HCT116 (cell line): ENCODE data around the gene CFDP1. TPM values are rescaled to one million over a fixed set of nuclear protein-coding genes. Genes with fewer than 3 reads are reported as not detected.

Source experiments
- ATAC-seq: fragments of 200-7000 bp; cut with Tn5 transposase; 2 replicates; pipeline ENCODE4 v1.9.1; 2020; ENCODE audit warnings: mild to moderate bottlenecking, moderate library complexity
- BruUV-seq: library from RNA; stranded (reverse); fragments of 400-500 nt; replicated peaks from 2 replicates; lab custom pipeline; 2021; lab: Mats Ljungman, UMichigan
- CTCF ChIA-PET: fragments of 300-600 bp; sonication (Branson Sonifier 250); formaldehyde crosslinking; loops from one replicate; lab custom pipeline; 2021; ENCODE audit warnings: antibody characterized with exemption; lab: Charles Lee
- POLR2A ChIA-PET: fragments of 300-600, 350-600 bp; sonication (Branson Sonifier 250); formaldehyde crosslinking; loops from one replicate; lab custom pipeline; 2021; ENCODE audit warnings: antibody characterized with exemption; lab: Charles Lee
- RAD21 ChIA-PET, 2 experiments: fragments of 300-600 bp; sonication (Branson Sonifier 250); formaldehyde crosslinking; loops; one replicate each; lab custom pipeline; 2023; ENCODE audit warnings: low total read pairs in 2 of 2; ENCODE audit not compliant: uncharacterized antibody in 2 of 2, unreplicated experiment in 2 of 2, low non-redundant PET in 1 of 2; lab: Charles Lee
- DNase-seq: peaks from one replicate; pipeline ENCODE4 v3.0.0-alpha.2; 2010; ENCODE audit warnings: low read depth, low spot score
- H2AFZ ChIP-seq: fragments of 200-600 bp; shearing (Covaris generic), sonication (generic); 2 replicates; pipeline ENCODE4 v1.6.1; 2017; ENCODE audit warnings: low read depth, mixed run types, mixed read lengths, antibody characterized with exemption, low read length; ENCODE audit not compliant: poor library complexity, severe bottlenecking
- H3K27ac ChIP-seq: 2 replicates; pipeline ENCODE4 v1.5.1; 2012; ENCODE audit warnings: low read depth, low read length
- H3K27me3 ChIP-seq: fragments of 200-600 bp; sonication (generic); 2 replicates; pipeline ENCODE4 v1.6.1; 2016; ENCODE audit warnings: mixed run types, low read length, mixed read lengths; ENCODE audit not compliant: insufficient read depth
- H3K36me3 ChIP-seq, 2 experiments: fragments of 200-500 bp in 1 of 2; fragments of 200-600 bp in 1 of 2; sonication (Bioruptor generic) in 1 of 2; sonication (generic) in 1 of 2; 2 replicates each; pipeline versions ENCODE4 v1.5.1 to v1.6.1; 2014 to 2016; ENCODE audit warnings: low read length in 2 of 2, inconsistent platforms in 1 of 2, mixed read lengths in 1 of 2, mixed run types in 1 of 2; ENCODE audit not compliant: insufficient read depth in 2 of 2, control insufficient read depth in 1 of 2
- H3K4me1 ChIP-seq, 2 experiments: fragments of 200-600 bp in 1 of 2; sonication (generic) in 1 of 2; 2 replicates each; pipeline versions ENCODE4 v1.5.1 to v1.6.1; 2012 to 2017; ENCODE audit warnings: low read length in 2 of 2, inconsistent platforms in 1 of 2, mild to moderate bottlenecking in 1 of 2, mixed read lengths in 1 of 2, mixed run types in 1 of 2, moderate library complexity in 1 of 2; ENCODE audit not compliant: insufficient read depth in 2 of 2, control insufficient read depth in 1 of 2
- H3K4me2 ChIP-seq: fragments of 200-600 bp; sonication (generic); 2 replicates; pipeline ENCODE4 v1.6.1; 2017; ENCODE audit warnings: mixed run types, low read length, mixed read lengths
- H3K4me3 ChIP-seq, 2 experiments: fragments of 200-600 bp in 1 of 2; sonication (generic) in 1 of 2; replicated peaks in 1 of 2; 2 replicates each; pipeline ENCODE4 v1.5.1; 2011 to 2016; ENCODE audit warnings: low read length in 2 of 2, control low read depth in 1 of 2, low read depth in 1 of 2, mild to moderate bottlenecking in 1 of 2, mixed read lengths in 1 of 2, mixed run types in 1 of 2
- H3K79me2 ChIP-seq: fragments of 200-600 bp; sonication (generic); 2 replicates; pipeline ENCODE4 v1.6.1; 2017; ENCODE audit warnings: mild to moderate bottlenecking, mixed run types, low read length, moderate library complexity, mixed read lengths; ENCODE audit not compliant: insufficient read depth
- H3K9ac ChIP-seq: fragments of 200-600 bp; sonication (generic); 2 replicates; pipeline ENCODE4 v1.6.1; 2016; ENCODE audit warnings: low read length, mixed read lengths
- H3K9me2 ChIP-seq: fragments of 200-600 bp; sonication (generic), shearing (Covaris generic); 2 replicates; pipeline ENCODE4 v1.6.1; 2017; ENCODE audit warnings: mixed run types, mild to moderate bottlenecking, moderate library complexity; ENCODE audit not compliant: insufficient read depth
- H3K9me3 ChIP-seq, 2 experiments: fragments of 200-500 bp in 1 of 2; fragments of 200-600 bp in 1 of 2; sonication (Bioruptor generic) in 1 of 2; sonication (generic) in 1 of 2; 2 replicates each; pipeline ENCODE4 v1.6.1; 2014 to 2017; ENCODE audit warnings: low read length in 2 of 2, mixed read lengths in 2 of 2, inconsistent platforms in 1 of 2, low read depth in 1 of 2, mild to moderate bottlenecking in 1 of 2, mixed run types in 1 of 2, moderate library complexity in 1 of 2; ENCODE audit not compliant: control insufficient read depth in 1 of 2, insufficient read depth in 1 of 2
- H4K20me1 ChIP-seq: fragments of 200-600 bp; sonication (generic), shearing (Covaris generic); 2 replicates; pipeline ENCODE4 v1.6.1; 2017; ENCODE audit warnings: mixed run types, mild to moderate bottlenecking, moderate library complexity; ENCODE audit not compliant: insufficient read depth
- CBX3 ChIP-seq: IDR thresholded peaks from 2 replicates; pipeline ENCODE4 v1.6.1; 2012; ENCODE audit warnings: low read depth
- CEBPB ChIP-seq: IDR thresholded peaks from 2 replicates; pipeline ENCODE4 v1.6.1; 2012; ENCODE audit warnings: low read depth
- ELF1 ChIP-seq: IDR thresholded peaks from 2 replicates; pipeline ENCODE4 v1.6.1; 2012; ENCODE audit warnings: low read depth, borderline replicate concordance
- EZH2phosphoT487 ChIP-seq: fragments of 200-600 bp; IDR thresholded peaks from 2 replicates; pipeline ENCODE4 v1.6.1; 2018; ENCODE audit warnings: antibody characterized with exemption, borderline replicate concordance
- FOSL1 ChIP-seq: IDR thresholded peaks from 2 replicates; pipeline ENCODE4 v1.6.1; 2012; ENCODE audit warnings: low read depth
- RAD21 ChIP-seq: IDR thresholded peaks from 2 replicates; pipeline ENCODE4 v1.6.1; 2012; ENCODE audit warnings: low read depth, mild to moderate bottlenecking
- SP1 ChIP-seq: IDR thresholded peaks from 2 replicates; pipeline ENCODE4 v1.6.1; 2012; ENCODE audit warnings: low read depth
- SRF ChIP-seq: IDR thresholded peaks from 2 replicates; pipeline ENCODE4 v1.6.1; 2012; ENCODE audit warnings: low read depth
- TCF7L2 ChIP-seq: IDR thresholded peaks from 2 replicates; pipeline ENCODE4 v1.7.0; 2011; ENCODE audit warnings: borderline replicate concordance, inconsistent platforms; ENCODE audit not compliant: insufficient read depth, insufficient read length; ENCODE audit errors: extremely low read depth
- intact Hi-C: fragments of 100-400 bp; cut with micrococcal nuclease; formaldehyde crosslinking; loops from 2 replicates; pipeline ENCODE4 v1.10.0; 2022
- total RNA-seq: library from RNA; stranded (reverse); gene quantifications from one replicate; pipeline ENCODE4 v1.2.1, GENCODE V29; 2021; ENCODE audit not compliant: unreplicated experiment
- TF ChIP-seq, protein P1 (sequence below): IDR thresholded peaks from 2 replicates; pipeline ENCODE4 v1.6.1; 2012
- TF ChIP-seq, protein P2 (sequence below), 3 experiments: fragments of 200-600 bp in 1 of 3; sonication (generic) in 1 of 3; IDR thresholded peaks in 2 of 3; conservative IDR thresholded peaks in 1 of 3; 2 replicates each; pipeline ENCODE4 v1.5.1; 2012 to 2017; ENCODE audit warnings: low read depth in 2 of 3, low read length in 2 of 3, antibody characterized with exemption in 1 of 3, borderline replicate concordance in 1 of 3, control low read depth in 1 of 3, mild to moderate bottlenecking in 1 of 3, mixed read lengths in 1 of 3, mixed run types in 1 of 3, moderate library complexity in 1 of 3; ENCODE audit not compliant: insufficient read depth in 1 of 3

Gene CFDP1
- total RNA-seq, 1 experiment from 2014 or later: 45.3 TPM

DNA sequence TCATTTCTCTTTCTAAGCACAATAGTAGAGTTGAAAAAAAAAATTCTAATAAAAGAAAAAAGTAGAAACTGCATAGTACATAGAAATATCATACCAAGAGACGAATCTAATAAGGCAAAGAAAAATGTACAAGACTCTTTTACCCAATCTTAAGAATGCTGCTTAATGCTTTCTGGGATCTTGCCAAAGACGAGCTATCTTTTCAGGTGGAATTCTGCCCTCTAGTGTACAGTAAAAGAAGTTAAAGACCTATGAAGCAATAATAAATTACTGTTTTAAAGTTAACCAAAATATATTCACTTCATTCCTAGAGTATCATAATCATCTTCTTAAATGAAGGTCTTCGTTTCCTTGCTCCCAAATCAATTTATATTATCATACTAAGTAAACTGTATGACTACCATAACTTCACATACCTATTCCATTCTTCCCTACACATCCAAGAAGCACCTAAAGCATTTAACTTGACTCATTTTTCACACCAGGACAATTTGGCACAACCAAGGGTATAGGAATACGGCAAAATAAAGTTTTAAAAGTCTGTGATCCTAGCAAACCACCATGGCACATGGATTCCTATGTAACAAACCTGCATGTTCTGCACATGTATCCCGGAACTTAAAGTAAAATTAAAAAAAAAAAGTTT, 47.7 kb downstream of the CFDP1 start:
- Histone ChIP-seq H3K9ac (no peak overlapping the region), H3K4me1 (peaks cover 3 to 4% of the 10 kb centered on the region in 2 experiments; a peak in 1 of 4 replicates), H3K4me3 (no peak overlapping the region), H3K9me3 (no peaks in the 10 kb centered on the region), H2AFZ (no peak overlapping the region), H3K27ac (no peak overlapping the region), H3K79me2 (0 out of 2 replicates have a peak, but pooled peaks cover 2% of the 10 kb centered on the region), H4K20me1 (no peaks in the 10 kb centered on the region), H3K27me3 (no peaks in the 10 kb centered on the region), H3K36me3 (peaks cover 4 to 9% of the 10 kb centered on the region in 2 experiments; a peak in 1 of 4 replicates), H3K4me2 (no peak overlapping the region)
- CTCF ChIA-PET: interaction anchor here (0.6 to 3.6 kb wide), 26 partner anchors 8 to 186 kb away, joined by 3 to 48 read pairs (median 4); no protein-coding TSS in a partner anchor
- POLR2A ChIA-PET: interaction anchor here (1.0 to 1.1 kb wide), 4 partner anchors 80 to 186 kb away, joined by 3 to 4 read pairs (median 4); partner anchors contain the start of gene BCAR1
- intact Hi-C loops: loop anchor here (1.0 kb wide), 3 partner anchors 140 to 186 kb away; no protein-coding TSS in a partner anchor
- TF ChIP-seq CBX3 (no peak), EZH2phosphoT487 (no peak), RAD21 (peak; percentile 97), ELF1 (no peak), FOSL1 (0 out of 2 replicates have a peak, but pooled peaks have one; percentile 8), SRF (no peak), TCF7L2 (no peak), CEBPB (peak; percentile 57; the same call in 1 of the 2 replicates), SP1 (no peak)
- TF ChIP-seq, protein P1, sequence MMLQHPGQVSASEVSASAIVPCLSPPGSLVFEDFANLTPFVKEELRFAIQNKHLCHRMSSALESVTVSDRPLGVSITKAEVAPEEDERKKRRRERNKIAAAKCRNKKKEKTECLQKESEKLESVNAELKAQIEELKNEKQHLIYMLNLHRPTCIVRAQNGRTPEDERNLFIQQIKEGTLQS: no peak
- TF ChIP-seq, protein P2, sequence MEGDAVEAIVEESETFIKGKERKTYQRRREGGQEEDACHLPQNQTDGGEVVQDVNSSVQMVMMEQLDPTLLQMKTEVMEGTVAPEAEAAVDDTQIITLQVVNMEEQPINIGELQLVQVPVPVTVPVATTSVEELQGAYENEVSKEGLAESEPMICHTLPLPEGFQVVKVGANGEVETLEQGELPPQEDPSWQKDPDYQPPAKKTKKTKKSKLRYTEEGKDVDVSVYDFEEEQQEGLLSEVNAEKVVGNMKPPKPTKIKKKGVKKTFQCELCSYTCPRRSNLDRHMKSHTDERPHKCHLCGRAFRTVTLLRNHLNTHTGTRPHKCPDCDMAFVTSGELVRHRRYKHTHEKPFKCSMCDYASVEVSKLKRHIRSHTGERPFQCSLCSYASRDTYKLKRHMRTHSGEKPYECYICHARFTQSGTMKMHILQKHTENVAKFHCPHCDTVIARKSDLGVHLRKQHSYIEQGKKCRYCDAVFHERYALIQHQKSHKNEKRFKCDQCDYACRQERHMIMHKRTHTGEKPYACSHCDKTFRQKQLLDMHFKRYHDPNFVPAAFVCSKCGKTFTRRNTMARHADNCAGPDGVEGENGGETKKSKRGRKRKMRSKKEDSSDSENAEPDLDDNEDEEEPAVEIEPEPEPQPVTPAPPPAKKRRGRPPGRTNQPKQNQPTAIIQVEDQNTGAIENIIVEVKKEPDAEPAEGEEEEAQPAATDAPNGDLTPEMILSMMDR (IDR thresholded peaks at IDR 0.05 in 2 of 3, conservative IDR thresholded peaks at IDR 0.05 in 1 of 3; ENCODE audit: borderline replicate concordance in 1 of 3, insufficient read depth in 1 of 3, low read depth in 2 of 3, low read length in 2 of 3): peak; percentile 30 to 91 (median 74); a peak in 5 of 6 replicates
- TF ChIP-seq, all 23 proteins: peak for 4
- RAD21 ChIA-PET: interaction anchor here (1.0 to 1.4 kb wide), 5 partner anchors 140 to 186 kb away, joined by 3 to 10 read pairs (median 8); no protein-coding TSS in a partner anchor
- H3K9me2 ChIP-seq: no peaks in the 10 kb centered on the region
- DNase-seq (peak; percentile 66), ATAC-seq (no peak; the same call in 1 of the 2 replicates)
- BruUV-seq: no TSS peak
